H1 (cell line): Measurements from ENCODE around the gene BCL2L1.

ENCODE experiments used
- CTCF ChIP-seq, 3 experiments: IDR thresholded peaks; 1 replicate in 2 of 3; 2 replicates in 1 of 3; pipeline versions ENCODE4 v1.5.1 to v1.6.1; 2011; ENCODE audit warnings: low read length in 3 of 3, mild to moderate bottlenecking in 3 of 3, inconsistent platforms in 2 of 3, low read depth in 1 of 3, moderate library complexity in 1 of 3; ENCODE audit not compliant: insufficient read depth in 1 of 3; ENCODE audit errors: control extremely low read depth in 1 of 3
- GTF2F1 ChIP-seq: IDR thresholded peaks from 2 replicates; pipeline ENCODE4 v1.6.1; 2012; ENCODE audit warnings: low read depth, low read length, improper control_type of control experiment, borderline replicate concordance
- POLR2A ChIP-seq, 2 experiments: IDR thresholded peaks; 1 replicate in 1 of 2; 2 replicates in 1 of 2; pipeline ENCODE4 v1.6.1; 2011; ENCODE audit warnings: low read depth in 2 of 2, low read length in 2 of 2, mild to moderate bottlenecking in 2 of 2; ENCODE audit errors: control extremely low read depth in 1 of 2

GRCh38 chr20:31678389-31679356, 44.0 kb downstream of the BCL2L1 start:
- TF ChIP-seq POLR2A (IDR thresholded peaks at IDR 0.05; ENCODE audit: control extremely low read depth in 1 of 2, low read depth in 2 of 2, low read length in 2 of 2) (no peak), CTCF (IDR thresholded peaks at IDR 0.05; ENCODE audit: control extremely low read depth in 1 of 3, insufficient read depth in 1 of 3, low read depth in 1 of 3, low read length in 3 of 3) (no peak), GTF2F1 (no peak)
